GM12878 (cell line): Measurements from ENCODE around the gene NPHS1. TPM values are rescaled to one million over a fixed set of nuclear protein-coding genes. Genes with fewer than 3 reads are reported as not detected.

Experiments used
- ATAC-seq: fragments of 200-7000 bp; cut with Tn5 transposase; 3 replicates; pipeline ENCODE4 v1.9.1; 2020; ENCODE audit warnings: mild to moderate bottlenecking, moderate library complexity
- BruUV-seq: library from RNA; stranded (reverse); fragments of 400-500 nt; replicated peaks from 2 replicates; lab custom pipeline; 2021; lab: Mats Ljungman, UMichigan
- CTCF ChIA-PET: fragments of 300-600 bp; sonication (Branson Sonifier 250); formaldehyde crosslinking; extraction: SDS; loops from one replicate; lab custom pipeline; 2021; ENCODE audit warnings: inconsistent platforms; lab: Yijun Ruan, JAX
- POLR2A ChIA-PET: fragments of 350-600 bp; formaldehyde crosslinking; extraction: SDS; loops from one replicate; lab custom pipeline; 2021; ENCODE audit warnings: inconsistent platforms; lab: Charles Lee
- RAD21 ChIA-PET: fragments of 300-600 bp; sonication (Branson Sonifier 250); formaldehyde crosslinking; loops from one replicate; lab custom pipeline; 2023; ENCODE audit warnings: antibody characterized with exemption; ENCODE audit not compliant: unreplicated experiment; lab: Charles Lee
- SMC1A ChIA-PET: fragments of 300-600 bp; sonication (Branson Sonifier 250); formaldehyde crosslinking; loops from one replicate; lab custom pipeline; 2023; ENCODE audit not compliant: unreplicated experiment, uncharacterized antibody; lab: Charles Lee
- DNase-seq: peaks from one replicate; pipeline ENCODE4 v3.0.0-alpha.2; 2011; ENCODE audit warnings: low read depth, low spot score
- FAIRE-seq: peaks from 3 replicates; lab custom pipeline; 2011; peaks lifted over from hg19 to GRCh38; lab: Jason Lieb, UNC
- H2AFZ ChIP-seq: 2 replicates; pipeline ENCODE4 v1.6.0; 2011; ENCODE audit warnings: low read depth, low read length, control low read depth; ENCODE audit not compliant: control insufficient read depth
- H3K27ac ChIP-seq: 2 replicates; pipeline ENCODE4 v1.5.1; 2011; ENCODE audit warnings: control low read depth; ENCODE audit not compliant: control insufficient read depth, insufficient read depth
- H3K27me3 ChIP-seq, 2 experiments: replicated peaks in 1 of 2; 2 replicates each; pipeline versions ENCODE4 v1.6.0 to v1.6.1; 2011; ENCODE audit warnings: low read length in 1 of 2; ENCODE audit not compliant: control insufficient read depth in 2 of 2, insufficient read depth in 2 of 2
- H3K36me3 ChIP-seq, 2 experiments: 2 replicates each; pipeline ENCODE4 v1.5.1; 2011; ENCODE audit warnings: low read length in 1 of 2; ENCODE audit not compliant: control insufficient read depth in 2 of 2, insufficient read depth in 2 of 2
- H3K4me1 ChIP-seq: 2 replicates; pipeline ENCODE4 v1.6.1; 2011; ENCODE audit warnings: mild to moderate bottlenecking, low read length, moderate library complexity, mixed read lengths; ENCODE audit not compliant: control insufficient read depth, insufficient read depth
- H3K4me2 ChIP-seq: 2 replicates; pipeline ENCODE4 v1.6.0; 2011; ENCODE audit warnings: control low read depth; ENCODE audit not compliant: control insufficient read depth, insufficient read depth
- H3K4me3 ChIP-seq: fragments of 200-600 bp; sonication (generic); 2 replicates; pipeline ENCODE4 v1.5.1; 2016
- H3K79me2 ChIP-seq: 2 replicates; pipeline ENCODE4 v1.6.0; 2011; ENCODE audit warnings: low read length; ENCODE audit not compliant: control insufficient read depth, insufficient read depth
- H3K9ac ChIP-seq: 2 replicates; pipeline ENCODE4 v1.8.0; 2011; ENCODE audit warnings: low read length, control low read depth, mixed read lengths; ENCODE audit not compliant: control insufficient read depth, insufficient read depth
- H3K9me3 ChIP-seq: replicated peaks from 3 replicates; pipeline ENCODE4 v1.5.1; 2011; ENCODE audit warnings: mild to moderate bottlenecking, low read length; ENCODE audit not compliant: control insufficient read depth, insufficient read depth
- H4K20me1 ChIP-seq: 2 replicates; pipeline ENCODE4 v1.6.0; 2011; ENCODE audit not compliant: control insufficient read depth, insufficient read depth
- BHLHE40 ChIP-seq, 2 experiments: fragments of 450-650 bp in 1 of 2; IDR thresholded peaks; 2 replicates each; pipeline ENCODE4 v1.6.1; 2011 to 2017; ENCODE audit warnings: low read depth in 2 of 2, borderline replicate concordance in 1 of 2, improper control_type of control experiment in 1 of 2, low read length in 1 of 2, mild to moderate bottlenecking in 1 of 2
- BRCA1 ChIP-seq: IDR thresholded peaks from 2 replicates; pipeline ENCODE4 v1.6.1; 2011; ENCODE audit warnings: low read depth, low read length, improper control_type of control experiment
- CREM ChIP-seq: IDR thresholded peaks from 2 replicates; pipeline ENCODE4 v1.6.1; 2014; ENCODE audit warnings: antibody characterized with exemption, low read depth
- ESRRA ChIP-seq: IDR thresholded peaks from 2 replicates; pipeline ENCODE4 v1.6.1; 2012; ENCODE audit warnings: mild to moderate bottlenecking, low read length, improper control_type of control experiment
- FOS ChIP-seq: IDR thresholded peaks from 3 replicates; pipeline ENCODE4 v1.6.1; 2011; ENCODE audit warnings: borderline replicate concordance; ENCODE audit not compliant: insufficient read length; ENCODE audit errors: extremely low read depth
- KAT2A ChIP-seq: conservative IDR thresholded peaks from 2 replicates; pipeline ENCODE4 v1.6.1; 2011; ENCODE audit warnings: low read depth, low read length; ENCODE audit not compliant: control insufficient read depth
- MTA2 ChIP-seq: fragments of 450-650 bp; IDR thresholded peaks from 2 replicates; pipeline ENCODE4 v1.6.1; 2016; ENCODE audit warnings: low read depth, mild to moderate bottlenecking, moderate library complexity
- PAX5 ChIP-seq: IDR thresholded peaks from 2 replicates; pipeline ENCODE4 v1.6.1; 2011; ENCODE audit warnings: low read depth, low read length, borderline replicate concordance
- PAX8 ChIP-seq: fragments of 450-650 bp; IDR thresholded peaks from 2 replicates; pipeline ENCODE4 v1.6.1; 2017; ENCODE audit warnings: mild to moderate bottlenecking, moderate library complexity
- RB1 ChIP-seq: fragments of 450-650 bp; formaldehyde crosslinking; IDR thresholded peaks from 2 replicates; pipeline ENCODE4 v1.6.1; 2017; ENCODE audit warnings: mild to moderate bottlenecking, borderline replicate concordance
- RCOR1 ChIP-seq: conservative IDR thresholded peaks from 2 replicates; pipeline ENCODE4 v1.6.1; 2012; ENCODE audit warnings: low read depth, low read length, improper control_type of control experiment
- STAT1 ChIP-seq: fragments of 450-650 bp; conservative IDR thresholded peaks from 2 replicates; pipeline ENCODE4 v1.6.1; 2014; ENCODE audit warnings: antibody characterized with exemption, mild to moderate bottlenecking
- YY1 ChIP-seq: IDR thresholded peaks from 2 replicates; pipeline ENCODE4 v1.6.1; 2011; ENCODE audit warnings: low read depth, mild to moderate bottlenecking, low read length
- ZNF217 ChIP-seq: fragments of 450-650 bp; IDR thresholded peaks from 2 replicates; pipeline ENCODE4 v1.6.1; 2017; ENCODE audit warnings: antibody characterized with exemption, mild to moderate bottlenecking
- WGBS: methylation state at CpG from one replicate; pipeline ENCODE4 v1.1.6; 2016; ENCODE audit warnings: low lambda C conversion rate; ENCODE audit not compliant: insufficient replicate concordance, insufficient coverage; ENCODE audit errors: missing lambda C conversion rate; 5-methylcytosine and 5-hydroxymethylcytosine counted together
- in situ Hi-C: fragments of 300-500 bp; cut with MboI; formaldehyde crosslinking; loops from 9 replicates; pipeline ENCODE4 v1.14.3; 2018; ENCODE audit warnings: mixed read lengths
- intact Hi-C: fragments of 100-400 bp; cut with micrococcal nuclease; formaldehyde crosslinking; loops from one replicate; pipeline ENCODE4 v1.14.2; 2022; ENCODE audit not compliant: unreplicated experiment
- polyA plus RNA-seq, 11 experiments: library from polyadenylated mRNA; depleted of rRNA in 4 of 11; unstranded in 6 of 11; stranded (reverse) in 5 of 11; fragments of >200 nt; fragmentation: Nextera tagmentation in 4 of 11; fragmentation: Illumina TruSeq in 1 of 11; extraction: Ambion mirVana in 4 of 11; extraction: Trizol in 1 of 11; gene quantifications; 1 replicate in 1 of 11; 2 replicates in 10 of 11; pipeline versions ENCODE4 v1.2.1 to v1.2.3, GENCODE V29; 2011 to 2016; ENCODE audit warnings: inconsistent platforms in 2 of 11, missing spikeins in 2 of 11, low read depth in 1 of 11
- total RNA-seq, 4 experiments: library from RNA; depleted of rRNA in 3 of 4; stranded (reverse); fragments of >200 nt in 3 of 4; fragmentation: Illumina TruSeq in 1 of 4; extraction: Trizol in 1 of 4; gene quantifications; 2 replicates each; pipeline versions ENCODE4 v1.2.1 to v1.2.3, GENCODE V29; 2013 to 2021
- TF ChIP-seq, protein P1 (sequence below): fragments of 450-650 bp; IDR thresholded peaks from 2 replicates; pipeline ENCODE4 v1.6.1; 2017; ENCODE audit warnings: mild to moderate bottlenecking
- TF ChIP-seq, protein P2 (sequence below): IDR thresholded peaks from 2 replicates; pipeline ENCODE4 v1.6.1; 2011; ENCODE audit warnings: low read depth, low read length, improper control_type of control experiment, borderline replicate concordance
- TF ChIP-seq, protein P3 (sequence below): fragments of 450-650 bp; IDR thresholded peaks from 2 replicates; pipeline ENCODE4 v1.6.1; 2014; ENCODE audit warnings: mild to moderate bottlenecking
- TF ChIP-seq, protein P4 (sequence below): fragments of 450-650 bp; IDR thresholded peaks from 2 replicates; pipeline ENCODE4 v1.6.1; 2017; ENCODE audit warnings: mild to moderate bottlenecking, low read depth, inconsistent platforms; ENCODE audit not compliant: poor library complexity, severe bottlenecking

Gene NPHS1
- total and polyA plus RNA-seq, 10 of the 15 experiments (the other 5 are each of a cell fraction or from before 2014, with no cell fraction given), result not detected

DNA sequence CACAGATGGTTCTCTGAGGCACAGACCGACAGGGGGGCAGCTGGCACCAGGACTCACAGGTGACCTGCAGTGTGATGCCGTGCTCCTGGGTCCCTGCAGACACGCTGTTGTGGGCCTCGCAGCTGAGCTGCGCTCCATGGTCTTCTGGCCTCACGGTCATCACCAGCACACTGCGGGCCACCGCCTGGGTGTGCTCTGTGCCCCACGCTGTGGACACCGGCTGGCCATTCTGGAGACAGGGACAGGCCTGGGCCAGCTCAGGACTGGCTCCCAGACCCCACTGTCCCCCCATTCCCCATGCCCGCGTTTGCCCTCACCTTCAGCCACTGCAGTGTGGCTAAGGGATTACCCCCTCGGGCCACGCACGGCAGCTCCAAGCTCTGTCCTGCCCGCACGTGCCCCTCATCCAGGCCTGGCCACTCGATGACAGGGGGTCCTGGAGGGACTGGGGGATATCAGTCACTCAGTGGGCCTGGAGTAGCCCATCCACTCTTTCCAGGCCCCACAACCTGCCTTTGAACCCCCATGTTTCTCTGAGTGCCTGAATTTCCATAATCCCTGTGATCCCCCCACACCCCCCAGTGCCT lies 3.3 kb downstream of the NPHS1 start (continued):
- TF ChIP-seq, protein P1, sequence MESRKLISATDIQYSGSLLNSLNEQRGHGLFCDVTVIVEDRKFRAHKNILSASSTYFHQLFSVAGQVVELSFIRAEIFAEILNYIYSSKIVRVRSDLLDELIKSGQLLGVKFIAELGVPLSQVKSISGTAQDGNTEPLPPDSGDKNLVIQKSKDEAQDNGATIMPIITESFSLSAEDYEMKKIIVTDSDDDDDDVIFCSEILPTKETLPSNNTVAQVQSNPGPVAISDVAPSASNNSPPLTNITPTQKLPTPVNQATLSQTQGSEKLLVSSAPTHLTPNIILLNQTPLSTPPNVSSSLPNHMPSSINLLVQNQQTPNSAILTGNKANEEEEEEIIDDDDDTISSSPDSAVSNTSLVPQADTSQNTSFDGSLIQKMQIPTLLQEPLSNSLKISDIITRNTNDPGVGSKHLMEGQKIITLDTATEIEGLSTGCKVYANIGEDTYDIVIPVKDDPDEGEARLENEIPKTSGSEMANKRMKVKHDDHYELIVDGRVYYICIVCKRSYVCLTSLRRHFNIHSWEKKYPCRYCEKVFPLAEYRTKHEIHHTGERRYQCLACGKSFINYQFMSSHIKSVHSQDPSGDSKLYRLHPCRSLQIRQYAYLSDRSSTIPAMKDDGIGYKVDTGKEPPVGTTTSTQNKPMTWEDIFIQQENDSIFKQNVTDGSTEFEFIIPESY, result no peak
- TF ChIP-seq FOS (no peak), PAX5 (no peak), PAX8 (no peak)

DNA sequence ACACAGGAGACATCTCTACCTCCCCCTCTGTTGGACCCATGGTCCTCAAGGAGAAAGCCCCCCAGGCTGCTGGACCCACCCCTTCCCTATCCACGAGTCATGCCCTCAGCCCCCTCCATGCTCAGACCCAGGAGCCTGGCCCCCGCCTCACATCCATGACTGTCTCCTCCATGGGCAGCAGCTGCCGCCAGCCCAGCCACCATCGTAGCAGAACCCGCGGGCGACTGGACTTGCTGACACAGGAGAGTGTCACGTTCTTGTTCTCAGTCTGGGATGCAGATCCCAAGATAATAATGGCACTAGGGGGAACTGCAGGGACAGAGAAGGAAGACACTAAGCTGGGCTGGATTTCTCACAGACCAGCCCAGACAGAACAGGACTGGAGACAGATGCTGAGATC lies 3.8 kb downstream of the NPHS1 start:
- H3K79me2 ChIP-seq, result no peaks in the 10 kb centered on the region
- 48% methylated on average over 8 of the region's 8 CpGs for WGBS
- intact Hi-C loops (no loop called here), in situ Hi-C loops (no loop called here)
- POLR2A ChIA-PET, result no interaction called here
- SMC1A ChIA-PET, result no interaction called here
- CTCF ChIA-PET, result no interaction called here
- no peak overlapping the region for H3K4me3 ChIP-seq
- no peak for DNase-seq
- no peak overlapping the region for H3K9ac ChIP-seq
- RAD21 ChIA-PET, result no interaction called here
- no peak overlapping the region for H2AFZ ChIP-seq
- H3K27me3 ChIP-seq, result peaks cover 3 to 6% of the 10 kb centered on the region in 2 experiments; a peak in 3 of 4 replicates
- no TSS peak for BruUV-seq
- H3K27ac ChIP-seq, result no peak overlapping the region
- no peaks in the 10 kb centered on the region for H3K4me1 ChIP-seq
- H4K20me1 ChIP-seq, result no peaks in the 10 kb centered on the region
- H3K4me2 ChIP-seq, result no peak overlapping the region
- no peaks in the 10 kb centered on the region; the same call in 2 of the 3 replicates for H3K9me3 ChIP-seq
- FAIRE-seq, result no peak
- no peaks in the 10 kb centered on the region for H3K36me3 ChIP-seq
- ATAC-seq, result no peak
- TF ChIP-seq RCOR1 (no peak), KAT2A (no peak), BHLHE40 (IDR thresholded peaks at IDR 0.05; ENCODE audit: borderline replicate concordance in 1 of 2, low read depth in 2 of 2, low read length in 1 of 2) (no peak), CREM (no peak), ZNF217 (no peak), ESRRA (no peak), YY1 (no peak), STAT1 (no peak), MTA2 (no peak), RB1 (no peak), BRCA1 (no peak)
- TF ChIP-seq, protein P2, sequence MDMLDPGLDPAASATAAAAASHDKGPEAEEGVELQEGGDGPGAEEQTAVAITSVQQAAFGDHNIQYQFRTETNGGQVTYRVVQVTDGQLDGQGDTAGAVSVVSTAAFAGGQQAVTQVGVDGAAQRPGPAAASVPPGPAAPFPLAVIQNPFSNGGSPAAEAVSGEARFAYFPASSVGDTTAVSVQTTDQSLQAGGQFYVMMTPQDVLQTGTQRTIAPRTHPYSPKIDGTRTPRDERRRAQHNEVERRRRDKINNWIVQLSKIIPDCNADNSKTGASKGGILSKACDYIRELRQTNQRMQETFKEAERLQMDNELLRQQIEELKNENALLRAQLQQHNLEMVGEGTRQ, result no peak
- TF ChIP-seq, protein P3, sequence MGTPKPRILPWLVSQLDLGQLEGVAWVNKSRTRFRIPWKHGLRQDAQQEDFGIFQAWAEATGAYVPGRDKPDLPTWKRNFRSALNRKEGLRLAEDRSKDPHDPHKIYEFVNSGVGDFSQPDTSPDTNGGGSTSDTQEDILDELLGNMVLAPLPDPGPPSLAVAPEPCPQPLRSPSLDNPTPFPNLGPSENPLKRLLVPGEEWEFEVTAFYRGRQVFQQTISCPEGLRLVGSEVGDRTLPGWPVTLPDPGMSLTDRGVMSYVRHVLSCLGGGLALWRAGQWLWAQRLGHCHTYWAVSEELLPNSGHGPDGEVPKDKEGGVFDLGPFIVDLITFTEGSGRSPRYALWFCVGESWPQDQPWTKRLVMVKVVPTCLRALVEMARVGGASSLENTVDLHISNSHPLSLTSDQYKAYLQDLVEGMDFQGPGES, result no peak
- TF ChIP-seq, protein P4, sequence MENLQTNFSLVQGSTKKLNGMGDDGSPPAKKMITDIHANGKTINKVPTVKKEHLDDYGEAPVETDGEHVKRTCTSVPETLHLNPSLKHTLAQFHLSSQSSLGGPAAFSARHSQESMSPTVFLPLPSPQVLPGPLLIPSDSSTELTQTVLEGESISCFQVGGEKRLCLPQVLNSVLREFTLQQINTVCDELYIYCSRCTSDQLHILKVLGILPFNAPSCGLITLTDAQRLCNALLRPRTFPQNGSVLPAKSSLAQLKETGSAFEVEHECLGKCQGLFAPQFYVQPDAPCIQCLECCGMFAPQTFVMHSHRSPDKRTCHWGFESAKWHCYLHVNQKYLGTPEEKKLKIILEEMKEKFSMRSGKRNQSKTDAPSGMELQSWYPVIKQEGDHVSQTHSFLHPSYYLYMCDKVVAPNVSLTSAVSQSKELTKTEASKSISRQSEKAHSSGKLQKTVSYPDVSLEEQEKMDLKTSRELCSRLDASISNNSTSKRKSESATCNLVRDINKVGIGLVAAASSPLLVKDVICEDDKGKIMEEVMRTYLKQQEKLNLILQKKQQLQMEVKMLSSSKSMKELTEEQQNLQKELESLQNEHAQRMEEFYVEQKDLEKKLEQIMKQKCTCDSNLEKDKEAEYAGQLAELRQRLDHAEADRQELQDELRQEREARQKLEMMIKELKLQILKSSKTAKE, result no peak
